ENCODE measurements around the gene BTRC.

Gene BTRC

GRCh38 chr10:101493249-101493648 is 139.3 kb downstream of the BTRC start:
- TF ChIP-seq CTCF (conservative IDR thresholded peaks at IDR 0.05; ENCODE audit: low read depth, low read length): no peak
- H3K4me3 ChIP-seq (ENCODE audit: low read depth, low read length): no peak overlapping the region
- DNase-seq (ENCODE audit: low read depth): no peak

GRCh38 chr10:101493782-101494281 is 139.9 kb downstream of the BTRC start:
- TF ChIP-seq CTCF (conservative IDR thresholded peaks at IDR 0.05; ENCODE audit: low read depth, low read length): no peak
- H3K4me3 ChIP-seq (ENCODE audit: low read depth, low read length): no peak overlapping the region
- DNase-seq (ENCODE audit: low read depth): no peak

GRCh38 chr10:101494650-101495049 is 140.7 kb downstream of the BTRC start:
- TF ChIP-seq CTCF (conservative IDR thresholded peaks at IDR 0.05; ENCODE audit: low read depth, low read length): no peak
- no peak for DNase-seq (ENCODE audit: low read depth)
- H3K4me3 ChIP-seq (ENCODE audit: low read depth, low read length): no peak overlapping the region

- TF ChIP-seq CTCF (conservative IDR thresholded peaks at IDR 0.05; ENCODE audit: low read depth, low read length): peak; percentile 54
- H3K4me3 ChIP-seq (ENCODE audit: low read depth, low read length): no peak overlapping the region
- peak; percentile 39 for DNase-seq (ENCODE audit: low read depth)
Observed at GRCh38 chr10:101495324-101495925, 141.5 kb downstream of the BTRC start.

GRCh38 chr10:101504438-101504837 is 150.5 kb downstream of the BTRC start:
- DNase-seq (ENCODE audit: low read depth): no peak
- no peak overlapping the region for H3K4me3 ChIP-seq (ENCODE audit: low read depth, low read length)
- TF ChIP-seq CTCF (conservative IDR thresholded peaks at IDR 0.05; ENCODE audit: low read depth, low read length): no peak

- peak; percentile 10 for DNase-seq (ENCODE audit: low read depth)
- no peak for TF ChIP-seq CTCF (conservative IDR thresholded peaks at IDR 0.05; ENCODE audit: low read depth, low read length)
- H3K4me3 ChIP-seq (ENCODE audit: low read depth, low read length): no peak overlapping the region
Observed at GRCh38 chr10:101506829-101507661, 153.1 kb downstream of the BTRC start.

Data from choroid plexus epithelial cell (primary cell).